DND-41 (cell line): ENCODE results near the gene SPINK13.
"Not testable (repeated sequence)": the region's sequence is repeated elsewhere in the genome, so short reads cannot be mapped to it uniquely, and the experiment has no call there.

ENCODE experiments used
- ATAC-seq: fragments of 200-7000 bp; cut with Tn5 transposase; 3 replicates; pipeline ENCODE4 v1.9.1; 2021; ENCODE audit warnings: low read depth; ENCODE audit not compliant: insufficient read depth
- DNase-seq: peaks from one replicate; pipeline ENCODE4 v3.0.0-alpha.2; 2020
- H2AFZ ChIP-seq: 2 replicates; pipeline ENCODE4 v1.6.0; 2012; ENCODE audit warnings: low read depth, low read length
- H3K27ac ChIP-seq: 2 replicates; pipeline ENCODE4 v1.5.1; 2012; ENCODE audit warnings: low read length, inconsistent platforms
- H3K27me3 ChIP-seq: fragments of 200-600 bp; sonication (generic); 2 replicates; pipeline ENCODE4 v1.6.0; 2012; ENCODE audit warnings: low read length, mild to moderate bottlenecking, inconsistent platforms; ENCODE audit not compliant: insufficient read depth, poor library complexity
- H3K36me3 ChIP-seq: 2 replicates; pipeline ENCODE4 v1.5.1; 2012; ENCODE audit warnings: low read length, inconsistent platforms; ENCODE audit not compliant: insufficient read depth
- H3K4me1 ChIP-seq: 2 replicates; pipeline ENCODE4 v1.5.1; 2012; ENCODE audit warnings: mild to moderate bottlenecking, low read length; ENCODE audit not compliant: insufficient read depth
- H3K4me2 ChIP-seq: 2 replicates; pipeline ENCODE4 v1.6.0; 2012; ENCODE audit warnings: mild to moderate bottlenecking, moderate library complexity, low read length, inconsistent platforms; ENCODE audit not compliant: insufficient read depth
- H3K4me3 ChIP-seq, 2 experiments: fragments of 200-600 bp in 1 of 2; shearing (Covaris generic) in 1 of 2; 2 replicates each; pipeline ENCODE4 v1.5.1; 2012 to 2016; ENCODE audit warnings: inconsistent platforms in 2 of 2, low read length in 2 of 2, mild to moderate bottlenecking in 2 of 2, low read depth in 1 of 2, moderate library complexity in 1 of 2
- H3K79me2 ChIP-seq: 2 replicates; pipeline ENCODE4 v1.6.0; 2012; ENCODE audit warnings: low read length, inconsistent platforms; ENCODE audit not compliant: insufficient read depth
- H3K9ac ChIP-seq: 2 replicates; pipeline ENCODE4 v1.6.0; 2012; ENCODE audit warnings: low read depth, mild to moderate bottlenecking, inconsistent platforms, low read length, moderate library complexity
- H3K9me3 ChIP-seq: 2 replicates; pipeline ENCODE4 v1.5.1; 2012; ENCODE audit warnings: low read length, moderate library complexity, mild to moderate bottlenecking, inconsistent platforms; ENCODE audit not compliant: insufficient read depth, severe bottlenecking
- H4K20me1 ChIP-seq: 2 replicates; pipeline ENCODE4 v1.6.0; 2012; ENCODE audit warnings: low read length; ENCODE audit not compliant: insufficient read depth
- CTCF ChIP-seq: IDR thresholded peaks from 2 replicates; pipeline ENCODE4 v1.5.1; 2012; ENCODE audit warnings: borderline replicate concordance, low read length, moderate library complexity, mild to moderate bottlenecking; ENCODE audit not compliant: poor library complexity, severe bottlenecking; ENCODE audit errors: extremely low read depth
- EZH2 ChIP-seq: IDR thresholded peaks from 3 replicates; pipeline ENCODE4 v1.6.1; 2012; ENCODE audit warnings: borderline replicate concordance, low read depth, mild to moderate bottlenecking, moderate library complexity, low read length, inconsistent platforms; ENCODE audit not compliant: severe bottlenecking

The SPINK13 gene

GRCh38 chr5:148261221-148261620, 7.4 kb upstream of the SPINK13 start:
- Histone ChIP-seq H3K4me2 (no peak overlapping the region), H3K9me3 (peaks cover 2% of the 10 kb centered on the region), H4K20me1 (no peaks in the 10 kb centered on the region), H3K79me2 (no peaks in the 10 kb centered on the region), H3K27me3 (no peaks in the 10 kb centered on the region), H2AFZ (no peak overlapping the region), H3K4me3 (no peak overlapping the region), H3K4me1 (no peaks in the 10 kb centered on the region), H3K27ac (no peak overlapping the region), H3K9ac (no peak overlapping the region), H3K36me3 (no peaks in the 10 kb centered on the region)
- DNase-seq (no peak), ATAC-seq (no peak)
- no peak for TF ChIP-seq EZH2

GRCh38 chr5:148267962-148268361, 632 bp upstream of the SPINK13 start:
- H2AFZ ChIP-seq = no peak overlapping the region
- H3K27me3 ChIP-seq = no peaks in the 10 kb centered on the region
- DNase-seq (no peak), ATAC-seq (no peak)
- H3K9me3 ChIP-seq = no peaks in the 10 kb centered on the region
- H3K9ac ChIP-seq = no peak overlapping the region
- H3K4me2 ChIP-seq = no peak overlapping the region
- H3K27ac ChIP-seq = no peak overlapping the region
- H3K36me3 ChIP-seq = no peaks in the 10 kb centered on the region
- H3K79me2 ChIP-seq = no peaks in the 10 kb centered on the region
- TF ChIP-seq CTCF = no peak
- no peak for TF ChIP-seq EZH2
- H3K4me3 ChIP-seq = no peak overlapping the region
- H3K4me1 ChIP-seq = no peaks in the 10 kb centered on the region
- H4K20me1 ChIP-seq = no peaks in the 10 kb centered on the region

GRCh38 chr5:148275129-148275528, 6.5 kb downstream of the SPINK13 start:
- not testable (repeated sequence) for H2AFZ ChIP-seq, H3K4me3 ChIP-seq, H3K27me3 ChIP-seq, H3K9ac ChIP-seq, H3K79me2 ChIP-seq, H3K4me1 ChIP-seq, H3K4me2 ChIP-seq, H4K20me1 ChIP-seq, DNase-seq, H3K9me3 ChIP-seq, ATAC-seq, H3K36me3 ChIP-seq, H3K27ac ChIP-seq

GRCh38 chr5:148280893-148281292, 12.3 kb downstream of the SPINK13 start:
- not testable (repeated sequence) for H3K9me3 ChIP-seq, ATAC-seq, H3K9ac ChIP-seq, DNase-seq, H3K36me3 ChIP-seq, H4K20me1 ChIP-seq, H3K4me2 ChIP-seq, H2AFZ ChIP-seq, H3K27me3 ChIP-seq, H3K79me2 ChIP-seq, H3K4me1 ChIP-seq, H3K4me3 ChIP-seq, H3K27ac ChIP-seq

GRCh38 chr5:148281336-148281735, 12.7 kb downstream of the SPINK13 start:
- H3K27ac ChIP-seq, H3K4me3 ChIP-seq, DNase-seq, H4K20me1 ChIP-seq, ATAC-seq, H3K27me3 ChIP-seq, H3K9me3 ChIP-seq, H3K4me2 ChIP-seq, H3K9ac ChIP-seq, H3K4me1 ChIP-seq, H3K79me2 ChIP-seq, H3K36me3 ChIP-seq, H2AFZ ChIP-seq: not testable (repeated sequence)
